Measurements from ENCODE around the gene ICAM1. TPM values are rescaled to one million over a fixed set of nuclear protein-coding genes. Genes with fewer than 3 reads are reported as not detected.

The ICAM1 gene
- polyA plus RNA-seq, 1 donor = 9.5 TPM

DNA sequence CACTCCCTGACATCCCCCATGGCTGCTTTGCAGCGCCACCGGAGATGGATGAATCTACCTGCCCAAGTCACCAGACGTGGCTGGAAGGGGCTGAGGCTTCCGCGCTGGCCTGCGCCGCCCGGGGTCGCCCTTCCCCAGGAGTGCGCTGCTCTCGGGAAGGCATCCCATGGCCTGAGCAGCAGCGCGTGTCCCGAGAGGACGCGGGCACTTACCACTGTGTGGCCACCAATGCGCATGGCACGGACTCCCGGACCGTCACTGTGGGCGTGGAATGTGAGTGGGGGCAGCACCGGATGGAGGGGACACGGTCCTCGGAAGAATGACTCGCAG is 23.4 kb downstream of the ICAM1 start:
- no peak for DNase-seq

DNA sequence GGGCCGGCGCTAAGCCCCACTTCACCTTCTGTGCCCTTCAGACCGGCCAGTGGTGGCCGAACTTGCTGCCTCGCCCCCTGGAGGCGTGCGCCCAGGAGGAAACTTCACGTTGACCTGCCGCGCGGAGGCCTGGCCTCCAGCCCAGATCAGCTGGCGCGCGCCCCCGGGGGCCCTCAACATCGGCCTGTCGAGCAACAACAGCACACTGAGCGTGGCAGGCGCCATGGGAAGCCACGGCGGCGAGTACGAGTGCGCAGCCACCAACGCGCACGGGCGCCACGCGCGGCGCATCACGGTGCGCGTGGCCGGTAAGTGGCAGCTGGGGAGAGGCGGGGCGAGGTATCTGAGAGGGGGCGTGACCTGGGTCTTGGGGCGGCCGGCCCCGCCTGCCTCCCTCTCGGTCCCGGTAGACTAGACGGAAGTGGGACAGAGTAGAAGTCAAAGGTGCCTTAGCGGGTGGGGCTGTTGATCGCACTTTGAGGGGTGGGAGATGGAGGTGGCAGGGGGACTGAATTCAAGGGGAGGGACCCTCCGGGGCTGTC is 24.5 kb downstream of the ICAM1 start:
- DNase-seq = no peak

DNA sequence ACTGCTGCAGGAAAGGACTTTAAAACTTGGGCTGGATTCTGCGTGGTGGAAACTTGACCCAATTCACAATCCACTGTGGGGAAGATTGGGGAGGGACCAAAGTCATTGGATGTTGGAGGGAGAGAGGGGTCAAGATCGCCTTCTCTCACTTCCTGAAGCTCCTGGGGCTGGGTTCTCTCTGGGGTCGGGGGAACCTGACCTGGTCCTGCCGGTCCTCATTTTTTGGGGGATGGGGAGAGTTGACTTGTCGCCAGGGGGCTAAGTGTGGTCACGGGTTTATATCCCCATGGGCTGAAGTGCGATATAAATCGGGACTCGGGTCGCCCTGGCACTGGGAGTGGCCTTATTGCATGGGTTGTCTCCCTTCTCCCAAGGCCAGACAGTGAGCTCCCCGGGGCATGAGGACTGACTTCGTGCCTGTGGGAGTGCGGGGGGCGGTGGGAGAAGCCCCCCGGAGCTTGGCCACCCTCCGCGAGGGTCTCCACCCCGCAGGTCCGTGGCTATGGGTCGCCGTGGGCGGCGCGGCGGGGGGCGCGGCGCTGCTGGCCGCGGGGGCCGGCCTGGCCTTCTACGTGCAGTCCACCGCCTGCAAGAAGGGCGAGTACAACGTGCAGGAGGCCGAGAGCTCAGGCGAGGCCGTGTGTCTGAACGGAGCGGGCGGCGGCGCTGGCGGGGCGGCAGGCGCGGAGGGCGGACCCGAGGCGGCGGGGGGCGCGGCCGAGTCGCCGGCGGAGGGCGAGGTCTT is 25.1 kb downstream of the ICAM1 start:
- no peak for DNase-seq

DNA sequence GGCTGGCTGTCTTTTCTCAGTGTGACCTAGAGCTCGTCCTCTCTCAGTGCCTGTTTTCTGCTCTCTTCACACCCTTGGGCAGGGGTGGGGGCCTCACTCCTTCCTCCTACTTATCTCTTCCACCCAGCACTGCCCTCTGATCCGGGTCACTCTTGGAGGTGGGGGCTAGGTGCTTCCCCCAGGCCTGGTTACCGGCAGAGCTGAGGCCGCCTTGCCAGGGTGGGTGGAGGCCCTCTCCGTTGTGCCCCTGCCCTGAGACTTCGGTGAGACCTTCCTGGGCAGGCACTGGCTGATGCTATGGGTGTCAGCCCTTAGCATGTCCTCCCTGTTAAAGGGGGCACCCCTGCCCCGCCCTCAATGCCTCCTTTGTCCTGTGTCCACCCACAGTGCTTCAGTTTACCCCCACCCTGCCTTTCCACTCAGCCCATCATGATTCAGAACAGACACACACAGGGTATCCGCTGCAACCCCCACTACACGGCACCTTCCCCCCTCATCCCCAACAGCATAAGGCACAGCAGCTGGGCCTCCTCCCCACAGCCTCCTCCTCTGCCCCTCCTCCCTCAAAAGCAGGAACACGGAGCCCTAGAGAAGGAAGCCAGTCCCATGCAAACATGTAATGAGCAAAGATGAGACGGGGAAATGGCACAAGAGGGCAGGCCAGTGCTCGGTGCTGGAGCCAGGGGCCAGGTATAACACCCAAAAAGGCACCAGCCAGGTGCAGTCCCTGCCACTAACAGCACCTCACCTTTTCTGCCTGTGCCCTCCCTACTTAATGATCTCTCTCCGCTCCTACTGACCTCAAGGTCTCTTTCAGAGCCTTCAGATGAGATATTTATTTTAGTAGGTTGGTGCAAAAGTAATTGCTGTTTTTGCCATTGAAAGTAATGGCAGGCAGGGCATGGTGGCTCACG is 28.9 kb downstream of the ICAM1 start:
- no peak for DNase-seq

DNA sequence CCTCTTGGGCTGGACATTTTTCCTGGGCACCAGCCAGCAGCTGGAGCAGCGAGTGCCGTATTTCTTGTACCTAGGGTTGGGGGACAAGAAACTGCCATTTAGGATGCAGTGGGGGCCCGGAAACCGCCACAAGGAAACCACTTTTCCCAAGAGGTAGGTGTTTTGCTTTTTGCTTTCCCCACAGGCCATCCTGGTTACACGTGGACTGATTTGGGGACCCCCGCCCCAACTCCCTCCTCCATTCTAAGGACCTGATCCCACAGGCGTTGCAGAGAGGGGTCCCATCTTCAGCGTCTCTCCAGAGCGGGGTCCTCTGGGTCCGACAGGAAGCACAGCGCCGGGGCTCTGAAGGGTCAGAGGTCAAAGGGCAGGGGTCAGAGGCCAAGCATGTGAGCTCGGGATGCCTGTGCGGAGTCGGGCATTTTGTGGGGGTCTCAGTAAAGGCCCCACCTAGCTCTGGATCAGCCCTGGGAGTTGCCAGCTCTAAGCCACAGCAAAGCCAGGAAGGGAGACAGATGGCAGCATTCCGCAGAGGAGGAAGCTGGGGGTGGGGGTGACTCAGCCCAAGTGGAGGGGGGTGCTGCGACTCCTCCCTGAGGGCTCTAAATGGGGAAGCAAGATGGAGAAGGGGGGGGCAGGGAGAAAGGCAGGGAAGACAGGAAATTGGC is 34.4 kb downstream of the ICAM1 start:
- DNase-seq = no peak

DNA sequence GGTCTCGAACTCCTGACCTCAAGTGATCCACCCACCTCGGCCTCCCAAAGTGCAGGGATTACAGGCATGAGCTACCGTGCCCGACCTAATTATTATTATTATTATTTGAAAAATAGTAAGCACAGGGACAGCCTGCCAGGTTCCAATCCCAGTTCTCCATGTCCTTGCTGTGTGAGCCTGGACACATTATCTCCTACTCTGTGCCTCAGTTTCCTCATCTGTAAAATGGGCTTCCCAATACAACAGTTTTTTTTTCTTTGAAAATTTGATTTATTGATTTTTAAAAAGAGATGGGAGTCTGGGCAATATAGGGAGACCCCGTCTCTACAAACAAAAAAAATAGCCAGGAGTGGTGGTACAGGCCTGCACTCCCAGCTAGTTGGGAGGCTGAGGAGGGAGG is 35.4 kb downstream of the ICAM1 start:
- DNase-seq = no peak

DNA sequence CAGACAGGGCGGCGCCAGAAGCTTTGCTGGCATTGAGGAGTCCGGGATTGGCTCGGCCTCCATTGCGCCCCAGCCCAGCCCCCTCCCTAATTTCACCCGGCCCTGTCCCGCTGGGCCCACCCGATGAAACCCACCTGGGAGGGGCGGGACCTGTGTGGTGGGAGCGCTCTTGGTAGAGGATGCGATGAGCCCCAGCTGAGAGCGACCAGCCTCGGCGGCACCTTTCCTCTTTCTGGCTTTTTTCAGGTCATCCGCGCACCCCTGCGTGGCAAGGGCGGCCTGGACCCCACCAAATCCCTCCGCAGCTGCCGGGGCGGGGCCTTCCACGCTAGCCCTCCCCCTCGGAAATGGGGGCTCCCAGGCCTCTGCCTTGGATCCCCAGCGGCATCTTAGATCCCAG is 38.5 kb downstream of the ICAM1 start, which contains the start of gene ZGLP1:
ZGLP1 (minus strand) TSS at position 393 of the 400 bp plus-strand sequence.
- DNase-seq = no peak

DNA sequence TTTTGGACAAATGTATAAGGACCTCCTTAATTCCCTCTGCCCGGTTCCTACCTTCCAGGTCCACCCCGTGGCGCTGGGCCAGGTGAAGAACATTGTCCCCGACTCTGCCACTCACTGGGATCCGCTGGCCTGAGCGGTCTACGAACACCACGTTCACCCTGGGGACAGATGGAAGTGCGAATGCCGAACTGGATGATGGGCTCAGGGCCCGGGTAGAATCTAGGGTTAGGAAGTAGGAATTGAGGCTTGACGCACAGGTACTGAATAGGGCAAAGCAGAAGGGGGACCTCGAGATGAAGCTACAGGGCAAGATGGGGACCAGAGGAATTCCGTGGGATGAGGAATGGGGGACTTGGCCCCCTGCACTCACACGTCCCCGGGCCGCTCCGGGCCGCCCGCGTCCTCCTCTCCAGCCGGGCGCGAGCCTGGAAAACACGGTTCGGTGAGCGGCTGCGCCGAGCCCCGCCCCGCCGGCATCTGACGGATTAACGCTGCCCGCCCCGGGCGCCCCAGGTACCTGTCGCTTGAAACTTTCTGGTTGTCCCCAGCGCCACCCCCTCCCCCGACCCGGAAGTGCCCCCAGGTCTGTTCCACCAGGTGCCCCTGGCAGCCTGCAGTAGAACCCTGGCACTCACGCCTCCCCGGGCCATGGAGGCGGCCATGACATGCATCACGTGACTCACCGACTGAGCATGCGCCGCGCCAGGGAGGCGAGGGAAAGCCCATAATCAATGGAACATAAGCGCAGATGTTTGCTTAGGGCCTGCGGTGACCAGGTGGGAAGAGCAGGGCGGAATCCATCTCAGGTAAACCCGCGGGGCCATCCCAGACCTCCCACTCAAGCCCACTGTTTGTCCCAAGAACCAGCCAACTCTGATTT is 44.7 kb downstream of the ICAM1 start, which contains the start of gene FDX2:
FDX2 (minus strand) TSS at position 681 of the 880 bp plus-strand sequence; CDS start at position 662, 19 bp downstream.
- DNase-seq = peak; percentile 88

DNA sequence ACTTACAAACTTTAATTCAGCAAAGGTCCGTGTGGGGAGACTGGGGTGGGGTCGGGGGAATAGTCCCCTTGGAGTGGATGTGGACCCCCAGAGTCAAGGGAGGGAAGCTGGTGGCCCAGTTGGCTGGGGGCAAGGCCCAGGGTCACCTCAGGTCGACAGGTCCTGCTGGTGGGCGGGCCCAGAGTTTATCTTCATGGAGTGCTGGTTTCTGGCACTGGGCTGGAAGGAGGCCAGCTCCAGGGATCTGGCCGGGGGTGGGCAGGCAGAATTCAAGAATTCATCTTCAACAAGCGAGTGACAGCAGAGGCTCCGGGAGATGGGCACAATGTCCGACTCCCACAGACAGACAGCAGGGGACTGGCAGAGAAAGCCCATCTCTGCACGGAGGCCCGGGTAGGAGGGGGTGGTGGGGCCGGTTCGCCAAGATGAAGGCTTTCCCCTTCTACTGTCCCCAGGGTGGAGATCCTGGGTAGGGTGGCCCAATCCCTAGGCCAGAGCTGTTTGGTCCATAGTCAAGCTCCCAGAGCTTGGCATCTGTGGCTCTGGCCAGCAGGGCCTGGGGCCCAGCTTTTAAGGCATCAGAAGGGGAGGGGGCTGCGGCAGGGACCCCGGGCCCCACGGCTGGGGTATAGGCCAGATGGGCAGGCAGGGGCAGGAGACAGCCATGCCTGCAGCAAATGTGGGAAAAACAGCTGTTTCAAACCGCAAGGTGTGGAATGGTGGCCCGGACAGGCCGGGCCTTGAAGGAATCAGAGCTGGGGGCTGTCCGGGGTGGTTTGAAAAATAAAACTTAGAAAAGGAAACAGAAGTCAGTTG is 45.5 kb downstream of the ICAM1 start:
- no peak for DNase-seq

DNA sequence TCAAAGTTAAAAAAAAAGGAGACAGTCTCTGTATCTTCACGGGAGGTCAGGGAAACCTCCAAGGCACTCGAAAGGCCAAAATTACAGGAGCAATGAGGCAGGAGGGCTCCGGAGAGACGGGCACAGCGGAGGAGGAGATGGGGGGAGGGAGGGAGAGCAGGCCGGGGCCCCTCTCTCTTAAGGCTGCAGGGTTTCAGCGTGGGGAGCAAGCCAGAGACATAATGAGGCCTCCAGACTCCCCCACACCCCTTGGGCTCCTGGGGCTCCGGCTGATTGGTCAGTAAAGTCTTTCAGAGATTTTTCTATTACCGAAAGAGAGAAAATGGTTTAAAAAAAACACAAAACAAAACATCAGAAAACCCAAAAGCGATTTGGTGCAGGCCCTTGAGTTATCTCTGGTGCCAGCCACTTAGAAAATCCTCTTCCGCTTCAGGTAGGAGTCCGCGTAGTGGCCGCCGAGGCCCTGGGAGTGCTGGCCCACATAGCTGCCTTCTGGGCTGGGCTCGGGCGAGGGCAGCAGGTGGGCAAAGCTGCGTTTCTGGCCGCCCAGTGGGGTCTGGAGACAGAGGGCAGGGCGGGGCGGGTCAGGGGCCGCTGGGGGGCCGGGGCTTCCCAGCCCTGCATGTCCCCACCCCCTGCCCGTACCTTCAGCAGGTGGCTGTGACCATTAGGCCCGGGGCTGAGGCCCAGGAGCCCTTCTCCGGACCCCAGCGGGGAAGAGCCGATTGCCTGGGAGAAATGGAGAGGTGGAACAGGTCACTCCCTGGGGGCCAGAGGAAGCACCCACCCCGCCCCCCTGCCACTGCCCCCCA is 46.3 kb downstream of the ICAM1 start:
- no peak for DNase-seq

DNA sequence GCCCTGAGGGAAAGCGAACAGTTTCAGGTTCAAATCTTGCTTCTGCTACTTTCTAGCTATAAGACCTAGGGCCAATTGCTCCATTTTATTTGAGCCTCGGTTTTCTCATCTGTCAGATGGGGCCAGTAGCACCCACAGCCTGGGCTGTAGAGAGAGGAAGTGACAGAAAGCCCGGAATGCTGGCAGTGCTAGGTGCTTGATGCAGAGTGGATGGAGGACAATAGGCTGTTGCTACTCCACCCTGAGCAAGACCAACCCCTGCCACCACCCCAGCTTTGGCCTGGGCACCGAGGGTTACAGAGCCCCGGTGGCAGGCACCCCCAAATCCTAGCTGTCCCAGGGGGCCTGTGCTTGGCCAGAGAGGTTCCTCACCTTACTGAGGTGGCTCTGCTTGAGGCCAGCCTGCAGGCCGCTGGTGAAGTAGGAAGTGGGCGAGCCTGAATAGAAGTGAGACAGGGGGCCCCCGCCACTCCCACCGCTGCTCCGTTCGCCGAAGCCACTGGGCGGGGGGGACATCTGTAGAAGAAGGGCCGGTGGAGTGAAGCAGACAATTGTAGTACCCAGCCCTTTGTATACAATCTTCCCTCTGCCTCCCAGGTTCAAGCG is 47.0 kb downstream of the ICAM1 start:
- no peak for DNase-seq

DNA sequence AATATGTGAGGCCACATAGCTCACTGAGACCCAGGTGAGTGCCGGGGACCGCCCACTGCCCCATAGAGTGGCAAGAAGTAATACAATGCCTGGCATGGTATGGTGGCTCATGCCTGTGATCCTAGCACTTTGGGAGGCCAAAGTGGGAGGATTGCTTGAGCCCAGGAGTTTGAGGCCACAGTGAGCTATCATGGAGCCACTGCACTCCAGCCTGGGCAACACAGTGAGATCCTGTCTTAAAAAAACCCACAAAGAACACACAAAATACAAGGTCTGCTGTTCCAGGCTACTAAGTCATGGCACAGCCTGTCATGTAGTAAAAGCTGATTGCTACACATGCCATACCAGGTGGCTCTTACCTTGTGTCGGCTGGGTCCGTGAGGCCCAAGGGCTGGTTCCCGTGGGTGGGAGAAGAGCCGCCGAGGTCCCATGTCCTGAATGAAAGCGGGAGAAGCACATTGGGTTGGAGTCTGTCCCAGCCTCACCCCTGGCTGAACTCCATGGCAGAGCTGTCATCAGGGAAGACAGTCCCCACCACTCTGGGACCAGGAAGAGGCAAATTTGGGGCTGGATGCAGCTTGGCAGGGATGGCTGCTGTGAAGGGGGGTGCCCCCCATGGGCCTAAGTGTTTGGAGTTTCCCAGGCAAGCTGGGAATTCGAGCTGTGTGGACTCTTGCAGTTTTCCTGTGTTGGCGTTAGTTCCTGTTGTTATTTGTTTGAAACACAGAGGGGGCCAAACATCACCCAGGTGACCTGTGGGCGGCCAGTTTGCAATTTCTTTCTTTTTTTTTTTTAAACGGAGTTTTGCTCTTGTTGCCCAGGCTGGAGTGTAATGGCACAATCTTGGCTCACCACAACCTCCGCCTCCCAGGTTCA is 48.1 kb downstream of the ICAM1 start:
- no peak for DNase-seq

DNA sequence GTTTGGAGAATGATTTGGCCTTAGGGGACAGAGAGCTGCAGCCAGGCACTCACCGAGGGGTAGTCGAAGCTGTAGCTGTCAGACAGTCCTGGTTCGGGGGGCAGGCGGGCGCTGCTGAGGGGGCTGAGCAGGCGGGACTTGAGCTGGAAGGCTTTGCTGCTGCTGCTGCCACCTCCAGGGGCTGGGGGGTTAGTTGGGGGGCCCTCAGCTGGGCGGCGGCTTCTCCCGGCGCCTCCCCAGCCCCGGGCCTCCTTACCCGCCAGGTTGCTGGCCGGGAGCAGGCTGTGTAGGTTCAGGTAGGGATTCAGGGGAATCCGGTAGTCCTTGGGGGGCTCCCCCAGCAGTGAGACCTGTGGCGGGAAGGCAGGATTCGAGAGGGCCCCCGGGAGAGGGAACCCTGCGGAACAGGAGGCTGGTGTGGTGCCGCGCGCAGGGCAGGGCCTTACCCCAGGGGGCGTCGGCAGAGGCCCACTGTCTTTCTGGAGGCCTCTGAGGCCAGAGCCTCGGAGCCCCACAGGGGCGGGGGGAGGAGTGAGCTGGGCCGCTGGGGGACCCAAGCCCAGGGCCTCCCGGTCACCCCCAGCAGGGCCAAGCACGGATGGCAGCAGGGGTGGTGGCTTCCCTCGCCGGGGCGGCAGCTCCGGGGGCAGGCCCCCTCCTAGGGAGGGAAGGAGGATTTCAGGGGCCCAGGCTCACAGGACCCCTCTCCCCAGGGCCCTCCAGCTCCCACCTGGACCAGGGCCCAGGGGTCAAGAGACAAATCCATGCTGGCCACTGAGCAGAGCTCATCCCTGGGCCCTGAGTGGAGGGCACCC is 49.9 kb downstream of the ICAM1 start:
- DNase-seq = no peak

DNA sequence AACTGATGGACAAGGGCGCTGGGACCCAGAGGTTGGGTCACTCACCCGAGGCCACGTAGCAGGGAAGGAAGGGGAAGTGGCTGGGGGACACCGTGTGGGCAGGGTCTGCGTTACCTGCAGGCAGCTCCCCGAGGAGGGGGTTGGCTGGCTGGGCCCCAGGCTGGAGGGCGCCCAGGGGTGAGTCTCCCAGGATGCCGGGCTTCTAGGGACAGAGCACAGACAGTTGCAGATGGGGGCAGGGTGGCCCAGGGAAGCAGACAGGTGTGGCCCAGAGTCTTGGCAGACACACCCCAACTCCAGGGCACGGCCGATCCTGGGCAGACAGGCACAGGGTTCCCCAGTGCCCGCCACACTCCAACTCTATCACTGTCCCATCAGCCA is 50.5 kb downstream of the ICAM1 start:
- no peak for DNase-seq

DNA sequence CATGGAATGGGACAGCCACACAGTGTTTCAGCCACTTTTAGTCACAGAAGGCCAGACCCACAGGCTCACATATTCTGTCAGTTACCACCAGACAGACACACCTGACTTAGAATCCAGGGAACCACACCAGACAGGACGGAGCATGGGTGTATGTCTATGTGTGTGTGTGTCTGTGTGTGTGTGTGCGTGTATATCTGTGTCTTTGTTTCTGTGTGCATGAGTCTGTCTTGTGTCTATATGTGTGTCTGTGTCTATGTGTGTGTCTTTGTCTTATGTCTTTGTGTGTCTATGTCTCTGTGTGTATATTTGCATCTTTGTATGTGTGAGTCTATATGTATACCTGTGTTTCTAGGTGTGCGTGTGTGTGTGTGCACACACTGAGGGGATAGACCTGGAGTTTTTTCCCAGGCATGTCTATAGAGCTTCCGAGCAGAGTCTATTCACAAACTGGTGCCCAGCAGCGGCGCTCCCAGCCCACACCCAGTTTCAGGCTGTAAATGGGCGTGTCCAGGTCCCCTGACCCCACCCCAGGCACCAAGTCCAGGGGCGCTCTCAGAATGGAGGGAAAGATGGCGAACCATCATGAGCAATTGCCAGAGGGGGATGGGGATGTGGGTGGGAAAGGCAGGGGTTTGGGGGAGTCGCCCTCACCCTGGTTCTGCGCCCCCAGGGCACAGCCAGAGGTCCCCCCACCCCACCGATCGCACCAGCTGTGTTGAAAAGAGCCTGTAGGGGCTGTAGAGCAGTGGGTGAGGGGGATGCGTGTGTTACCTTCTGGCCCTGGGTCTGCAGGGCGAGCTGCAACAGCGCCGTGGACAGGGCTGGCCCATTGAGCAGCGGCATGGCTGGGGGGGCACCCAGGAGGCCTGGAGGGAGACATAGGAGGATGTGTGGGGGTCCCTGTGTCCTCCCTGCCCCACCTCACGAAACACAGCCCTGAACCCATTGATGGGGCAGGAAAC is 51.2 kb downstream of the ICAM1 start:
- no peak for DNase-seq

DNA sequence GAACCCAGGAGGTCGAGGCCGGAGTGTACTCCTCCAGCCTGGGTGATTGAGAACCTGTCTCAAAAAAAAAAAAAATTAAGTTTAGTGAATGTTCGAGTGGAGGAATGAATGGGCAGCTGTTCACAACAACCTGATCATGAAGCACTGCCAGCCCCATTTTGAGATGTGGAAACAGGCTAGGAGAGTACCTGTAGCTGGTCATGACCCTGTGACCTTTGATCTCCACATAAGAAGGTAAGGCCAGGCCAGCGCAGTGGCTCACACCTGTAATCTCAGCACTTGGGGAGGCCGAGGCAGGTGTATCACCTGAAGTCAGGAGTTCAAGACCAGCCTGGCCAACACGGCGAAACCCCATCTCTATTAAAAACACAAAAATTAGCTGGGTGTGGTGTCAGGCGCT is 54.8 kb downstream of the ICAM1 start:
- DNase-seq = no peak
